SK-N-SH (cell line): ENCODE measurements around the gene ZC3H8. TPM values are rescaled to one million over a fixed set of nuclear protein-coding genes. Genes with fewer than 3 reads are reported as not detected.

ENCODE experiments used
- CTCF ChIA-PET: fragments of 300-600, 350-600 bp; formaldehyde crosslinking; extraction: SDS; loops from one replicate; lab custom pipeline; 2021; lab: Yijun Ruan, JAX
- POLR2A ChIA-PET: fragments of 350-600 bp; sonication (Branson Sonifier 250); formaldehyde crosslinking; extraction: SDS; loops from one replicate; lab custom pipeline; 2020; ENCODE audit warnings: antibody characterized with exemption, inconsistent platforms; lab: Yijun Ruan, JAX
- DNase-seq: peaks from one replicate; pipeline ENCODE4 v3.0.0; 2012
- H2AFZ ChIP-seq: fragments of 200-600 bp; sonication (generic); 2 replicates; pipeline ENCODE4 v1.8.1; 2016; ENCODE audit warnings: antibody characterized with exemption, mild to moderate bottlenecking, low read depth
- H3F3A ChIP-seq: fragments of 200-600 bp; sonication (generic); replicated peaks from 2 replicates; pipeline ENCODE3; 2016; ENCODE audit warnings: antibody characterized with exemption, mild to moderate bottlenecking; ENCODE audit not compliant: insufficient read depth
- H3K27ac ChIP-seq, 2 experiments: fragments of 200-500 bp in 1 of 2; fragments of 200-600 bp in 1 of 2; sonication (Bioruptor generic) in 1 of 2; sonication (generic), shearing (Covaris generic) in 1 of 2; 2 replicates each; pipeline versions ENCODE4 v1.5.1 to v1.6.1; 2014 to 2016; ENCODE audit warnings: low read depth in 2 of 2, inconsistent platforms in 1 of 2, low read length in 1 of 2, mild to moderate bottlenecking in 1 of 2, mixed read lengths in 1 of 2
- H3K27me3 ChIP-seq: fragments of 200-600 bp; sonication (generic), shearing (Covaris generic); 2 replicates; pipeline ENCODE4 v1.6.1; 2016; ENCODE audit warnings: mixed run types; ENCODE audit not compliant: insufficient read depth
- H3K36me3 ChIP-seq, 2 experiments: fragments of 200-500 bp in 1 of 2; fragments of 200-600 bp in 1 of 2; sonication (Bioruptor generic) in 1 of 2; sonication (generic) in 1 of 2; replicated peaks in 1 of 2; 2 replicates each; pipeline versions ENCODE3 to v1.5.1; 2014 to 2016; ENCODE audit warnings: low read length in 1 of 2, mild to moderate bottlenecking in 1 of 2; ENCODE audit not compliant: insufficient read depth in 2 of 2, control insufficient read depth in 1 of 2
- H3K4me1 ChIP-seq, 2 experiments: fragments of 200-500 bp in 1 of 2; fragments of 200-600 bp in 1 of 2; sonication (Bioruptor generic) in 1 of 2; sonication (generic), shearing (Covaris generic) in 1 of 2; 2 replicates each; pipeline versions ENCODE4 v1.5.1 to v1.6.1; 2014 to 2016; ENCODE audit warnings: low read depth in 1 of 2, low read length in 1 of 2, mixed run types in 1 of 2; ENCODE audit not compliant: insufficient read depth in 2 of 2, control insufficient read depth in 1 of 2
- H3K4me2 ChIP-seq: fragments of 200-600 bp; sonication (generic), shearing (Covaris generic); 2 replicates; pipeline ENCODE4 v1.6.1; 2017; ENCODE audit warnings: mixed run types
- H3K4me3 ChIP-seq, 2 experiments: fragments of 200-500 bp in 1 of 2; fragments of 200-600 bp in 1 of 2; sonication (Bioruptor generic) in 1 of 2; sonication (generic), shearing (Covaris generic) in 1 of 2; 2 replicates each; pipeline versions ENCODE4 v1.5.1 to v1.8.1; 2014 to 2016; ENCODE audit warnings: low read depth in 2 of 2, inconsistent platforms in 1 of 2, low read length in 1 of 2, mild to moderate bottlenecking in 1 of 2, mixed read lengths in 1 of 2, moderate library complexity in 1 of 2
- H3K79me2 ChIP-seq: fragments of 200-600 bp; sonication (generic); 2 replicates; pipeline ENCODE4 v1.8.1; 2017; ENCODE audit warnings: mild to moderate bottlenecking; ENCODE audit not compliant: insufficient read depth
- H3K9ac ChIP-seq: fragments of 200-600 bp; sonication (generic); 2 replicates; pipeline ENCODE4 v1.6.1; 2017; ENCODE audit warnings: mixed run types
- H3K9me2 ChIP-seq: fragments of 200-600 bp; sonication (generic); 2 replicates; pipeline ENCODE4 v1.6.1; 2017; ENCODE audit warnings: mixed run types
- H3K9me3 ChIP-seq: fragments of 200-600 bp; sonication (generic); 2 replicates; pipeline ENCODE4 v1.6.1; 2017; ENCODE audit warnings: mixed run types, mild to moderate bottlenecking, moderate library complexity
- H4K20me1 ChIP-seq: fragments of 200-600 bp; sonication (generic); 2 replicates; pipeline ENCODE4 v1.6.1; 2017; ENCODE audit warnings: mild to moderate bottlenecking, mixed run types; ENCODE audit not compliant: insufficient read depth
- CHD2 ChIP-seq: fragments of 150-350 bp; IDR thresholded peaks from 2 replicates; pipeline ENCODE4 v1.6.1; 2018; ENCODE audit warnings: low read length; ENCODE audit not compliant: partially characterized antibody
- EP300 ChIP-seq, 2 experiments: IDR thresholded peaks; 2 replicates each; pipeline versions ENCODE4 v1.4.0 to v1.6.1; 2012; ENCODE audit warnings: borderline replicate concordance in 1 of 2, low read depth in 1 of 2, low read length in 1 of 2
- FOXJ3 ChIP-seq: sonication (generic); formaldehyde crosslinking; IDR thresholded peaks from 2 replicates; pipeline ENCODE4 v1.5.1; 2020; ENCODE audit warnings: mild to moderate bottlenecking, missing genetic modification reagents
- FOXM1 ChIP-seq: IDR thresholded peaks from 2 replicates; pipeline ENCODE4 v1.4.0; 2012; ENCODE audit warnings: low read depth, mild to moderate bottlenecking
- GATA2 ChIP-seq: sonication (generic); formaldehyde crosslinking; IDR thresholded peaks from 2 replicates; pipeline ENCODE4 v1.5.0; 2020; ENCODE audit warnings: mild to moderate bottlenecking, missing genetic modification reagents
- JUND ChIP-seq: IDR thresholded peaks from 2 replicates; pipeline ENCODE4 v1.4.0; 2012
- MXI1 ChIP-seq: IDR thresholded peaks from 2 replicates; pipeline ENCODE4 v1.6.1; 2012; ENCODE audit warnings: mild to moderate bottlenecking, low read depth, low read length, improper control_type of control experiment
- REST ChIP-seq: IDR thresholded peaks from 2 replicates; pipeline ENCODE4 v1.6.1; 2012; ENCODE audit warnings: mild to moderate bottlenecking, low read depth, low read length, moderate library complexity
- RFX5 ChIP-seq: IDR thresholded peaks from 2 replicates; pipeline ENCODE4 v1.6.1; 2012; ENCODE audit warnings: mild to moderate bottlenecking, improper control_type of control experiment, low read length
- TAF1 ChIP-seq: IDR thresholded peaks from 2 replicates; pipeline ENCODE4 v1.6.1; 2012; ENCODE audit warnings: low read depth, mild to moderate bottlenecking, low read length, moderate library complexity, borderline replicate concordance
- TEAD4 ChIP-seq: IDR thresholded peaks from 2 replicates; pipeline ENCODE4 v1.4.0; 2012; ENCODE audit warnings: mild to moderate bottlenecking, borderline replicate concordance; ENCODE audit not compliant: insufficient read depth
- ZBTB33 ChIP-seq: IDR thresholded peaks from 2 replicates; pipeline ENCODE4 v1.4.0; 2012; ENCODE audit warnings: low read depth, borderline replicate concordance
- WGBS: methylation state at CpG from one replicate; pipeline ENCODE4 v1.1.6; 2017; ENCODE audit warnings: low lambda C conversion rate; 5-methylcytosine and 5-hydroxymethylcytosine counted together
- polyA plus RNA-seq, 3 experiments: library from polyadenylated mRNA; depleted of rRNA; stranded (reverse); fragments of >200 nt; gene quantifications; 2 replicates each; pipeline ENCODE4 v1.2.3, GENCODE V29; 2012
- TF ChIP-seq, protein P1 (sequence below): IDR thresholded peaks from 2 replicates; pipeline ENCODE4 v1.4.0; 2012; ENCODE audit warnings: low read depth
- TF ChIP-seq, protein P2 (sequence below): fragments of 150-350 bp; IDR thresholded peaks from 2 replicates; pipeline ENCODE4 v1.6.1; 2016; ENCODE audit warnings: mild to moderate bottlenecking, low read depth, low read length

The ZC3H8 gene
- polyA plus RNA-seq, 1 of the 3 experiments (the other 2 are of a cell fraction): 3.3 TPM

DNA sequence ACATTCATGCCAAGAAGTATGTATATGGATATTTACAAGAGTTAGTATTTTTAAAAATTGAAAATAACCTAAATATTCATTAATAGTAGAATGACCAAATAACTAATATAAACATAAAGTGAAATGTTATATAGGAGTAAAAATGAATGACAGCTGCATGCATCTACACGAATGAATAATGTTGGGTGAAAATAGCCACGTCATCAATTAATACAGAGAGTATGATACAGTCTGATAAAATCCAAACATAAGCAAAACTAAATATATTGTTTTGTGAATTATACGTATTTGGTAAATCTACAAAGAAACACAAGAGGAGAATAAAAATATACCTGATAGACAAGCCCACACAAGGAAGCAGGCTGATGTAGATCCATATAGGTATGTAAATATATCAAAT lies 24.5 kb downstream of the ZC3H8 start:
- H3K36me3 ChIP-seq: peaks cover 28 to 44% of the 10 kb centered on the region in 2 experiments
- no peaks in the 10 kb centered on the region; a peak in 1 of 4 replicates for H3K4me1 ChIP-seq
- no peak overlapping the region for H3K9ac ChIP-seq
- H3K4me3 ChIP-seq: no peak overlapping the region
- H3K79me2 ChIP-seq: no peaks in the 10 kb centered on the region
- no peaks in the 10 kb centered on the region for H3K9me3 ChIP-seq
- H3F3A ChIP-seq: no peaks in the 10 kb centered on the region
- peaks cover 2% of the 10 kb centered on the region; the same call in 1 of the 2 replicates for H3K9me2 ChIP-seq
- H2AFZ ChIP-seq: no peak overlapping the region
- ChIA-PET POLR2A (no interaction called here), CTCF (interaction anchor here (2.3 kb wide), 1 partner anchor 10 kb away, joined by 6 read pairs; no protein-coding TSS in a partner anchor)
- no peaks in the 10 kb centered on the region for H4K20me1 ChIP-seq
- WGBS: 95% methylated on average over 3 of the region's 3 CpGs
- no peak overlapping the region for H3K4me2 ChIP-seq
- H3K27me3 ChIP-seq: no peaks in the 10 kb centered on the region
- no peak for DNase-seq
- TF ChIP-seq GATA2 (CRISPR knock-in tag) (no peak), CHD2 (no peak), JUND (no peak), TAF1 (no peak), MXI1 (no peak), REST (no peak)
- no peak overlapping the region for H3K27ac ChIP-seq

- H4K20me1 ChIP-seq: no peaks in the 10 kb centered on the region
- TF ChIP-seq MXI1 (no peak), FOXJ3 (no peak), EP300 (IDR thresholded peaks at IDR 0.05; ENCODE audit: borderline replicate concordance in 1 of 2, low read depth in 1 of 2, low read length in 1 of 2) (no peak), RFX5 (no peak), REST (no peak), GATA2 (CRISPR knock-in tag) (no peak), TEAD4 (no peak), FOXM1 (no peak), ZBTB33 (no peak)
- TF ChIP-seq, protein P1, sequence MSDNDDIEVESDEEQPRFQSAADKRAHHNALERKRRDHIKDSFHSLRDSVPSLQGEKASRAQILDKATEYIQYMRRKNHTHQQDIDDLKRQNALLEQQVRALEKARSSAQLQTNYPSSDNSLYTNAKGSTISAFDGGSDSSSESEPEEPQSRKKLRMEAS: no peak
- TF ChIP-seq, protein P2, sequence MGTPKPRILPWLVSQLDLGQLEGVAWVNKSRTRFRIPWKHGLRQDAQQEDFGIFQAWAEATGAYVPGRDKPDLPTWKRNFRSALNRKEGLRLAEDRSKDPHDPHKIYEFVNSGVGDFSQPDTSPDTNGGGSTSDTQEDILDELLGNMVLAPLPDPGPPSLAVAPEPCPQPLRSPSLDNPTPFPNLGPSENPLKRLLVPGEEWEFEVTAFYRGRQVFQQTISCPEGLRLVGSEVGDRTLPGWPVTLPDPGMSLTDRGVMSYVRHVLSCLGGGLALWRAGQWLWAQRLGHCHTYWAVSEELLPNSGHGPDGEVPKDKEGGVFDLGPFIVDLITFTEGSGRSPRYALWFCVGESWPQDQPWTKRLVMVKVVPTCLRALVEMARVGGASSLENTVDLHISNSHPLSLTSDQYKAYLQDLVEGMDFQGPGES: no peak
- no peaks in the 10 kb centered on the region for H3K27me3 ChIP-seq
- H3K27ac ChIP-seq: no peak overlapping the region
- H3K4me1 ChIP-seq: no peaks in the 10 kb centered on the region; a peak in 1 of 4 replicates
- no peak overlapping the region for H2AFZ ChIP-seq
- H3K9ac ChIP-seq: no peak overlapping the region
- peaks cover 30 to 41% of the 10 kb centered on the region in 2 experiments for H3K36me3 ChIP-seq
- H3K9me3 ChIP-seq: no peaks in the 10 kb centered on the region
- no peak overlapping the region for H3K4me3 ChIP-seq
- DNase-seq: no peak
- H3K4me2 ChIP-seq: no peak overlapping the region
- POLR2A ChIA-PET: no interaction called here
- H3K79me2 ChIP-seq: no peaks in the 10 kb centered on the region
- H3F3A ChIP-seq: no peaks in the 10 kb centered on the region
- H3K9me2 ChIP-seq: peaks cover 2% of the 10 kb centered on the region; the same call in 1 of the 2 replicates
- CTCF ChIA-PET: no interaction called here
Measured at GRCh38 chr2:112229348-112229747, 25.5 kb downstream of the ZC3H8 start.
